ENCODE results near the gene EZR. TPM values are rescaled to one million over a fixed set of nuclear protein-coding genes. Genes with fewer than 3 reads are reported as not detected.
"Not testable (repeated sequence)": the region's sequence is repeated elsewhere in the genome, so short reads cannot be mapped to it uniquely, and the experiment has no call there.

The EZR gene
- total RNA-seq, 1 donor from 2014 or later: 254 TPM

GRCh38 chr6:158841358-158841757 lies 22.2 kb upstream of the EZR start:
- no peaks in the 10 kb centered on the region for H3K36me3 Mint-ChIP-seq (ENCODE audit: low read depth, unreplicated experiment)
- Histone ChIP-seq H3K79me2 (ENCODE audit: insufficient read depth, low read length) (no peaks in the 10 kb centered on the region), H3K4me3 (ENCODE audit: insufficient read depth, low read depth, low read length) (no peak overlapping the region), H3K4me1 (ENCODE audit: insufficient read depth, low read length) (no peaks in the 10 kb centered on the region), H3K4me2 (ENCODE audit: low read length) (no peak overlapping the region), H4K20me1 (ENCODE audit: insufficient read depth, low read length) (no peaks in the 10 kb centered on the region), H2AFZ (ENCODE audit: low read depth, low read length) (no peak overlapping the region), H3K9ac (ENCODE audit: low read length) (no peak overlapping the region), H3K27me3 (ENCODE audit: insufficient read depth, low read length) (no peaks in the 10 kb centered on the region), H3K27ac (ENCODE audit: low read depth, low read length) (no peak overlapping the region), H3K9me3 (ENCODE audit: insufficient read depth, low read depth, low read length) (no peaks in the 10 kb centered on the region), H3K36me3 (ENCODE audit: insufficient read depth, low read length) (no peaks in the 10 kb centered on the region)
- H3K4me1 Mint-ChIP-seq (ENCODE audit: low read depth, unreplicated experiment): peaks cover 7% of the 10 kb centered on the region
- FAIRE-seq (no peak), DNase-seq (ENCODE audit: low read depth) (no peak)
- H3K9me3 Mint-ChIP-seq (ENCODE audit: unreplicated experiment): peaks cover 2% of the 10 kb centered on the region
- H3K4me3 Mint-ChIP-seq (ENCODE audit: unreplicated experiment): no peak overlapping the region
- no peaks in the 10 kb centered on the region for H3K27me3 Mint-ChIP-seq (ENCODE audit: low read depth, unreplicated experiment)
- TF ChIP-seq EZH2 (IDR thresholded peaks at IDR 0.05; ENCODE audit: insufficient read depth, low read length) (no peak), CTCF (IDR thresholded peaks at IDR 0.05; ENCODE audit: insufficient read depth, low read depth, low read length) (no peak)
- H3K27ac Mint-ChIP-seq (ENCODE audit: unreplicated experiment): no peak overlapping the region

- no peaks in the 10 kb centered on the region for H4K20me1 ChIP-seq (ENCODE audit: insufficient read depth, low read length)
- H3K36me3 Mint-ChIP-seq (ENCODE audit: low read depth, unreplicated experiment): no peaks in the 10 kb centered on the region
- no peak overlapping the region for H3K27ac ChIP-seq (ENCODE audit: low read depth, low read length)
- DNase-seq (ENCODE audit: low read depth) (no peak), FAIRE-seq (no peak)
- no peaks in the 10 kb centered on the region for H3K79me2 ChIP-seq (ENCODE audit: insufficient read depth, low read length)
- no peaks in the 10 kb centered on the region for H3K27me3 ChIP-seq (ENCODE audit: insufficient read depth, low read length)
- no peaks in the 10 kb centered on the region for H3K4me1 ChIP-seq (ENCODE audit: insufficient read depth, low read length)
- no peak overlapping the region for H3K9ac ChIP-seq (ENCODE audit: low read length)
- no peak for TF ChIP-seq EZH2 (IDR thresholded peaks at IDR 0.05; ENCODE audit: insufficient read depth, low read length)
- TF ChIP-seq CTCF (IDR thresholded peaks at IDR 0.05; ENCODE audit: insufficient read depth, low read depth, low read length): no peak
- peaks cover 4% of the 10 kb centered on the region for H3K27me3 Mint-ChIP-seq (ENCODE audit: low read depth, unreplicated experiment)
- no peak overlapping the region for H2AFZ ChIP-seq (ENCODE audit: low read depth, low read length)
- H3K36me3 ChIP-seq (ENCODE audit: insufficient read depth, low read length): no peaks in the 10 kb centered on the region
- no peaks in the 10 kb centered on the region for H3K9me3 ChIP-seq (ENCODE audit: insufficient read depth, low read depth, low read length)
- peaks cover 2% of the 10 kb centered on the region for H3K9me3 Mint-ChIP-seq (ENCODE audit: unreplicated experiment)
- no peak overlapping the region for H3K4me3 ChIP-seq (ENCODE audit: insufficient read depth, low read depth, low read length)
- no peak overlapping the region for H3K4me2 ChIP-seq (ENCODE audit: low read length)
- H3K4me1 Mint-ChIP-seq (ENCODE audit: low read depth, unreplicated experiment): peaks cover 7% of the 10 kb centered on the region
- no peak overlapping the region for H3K27ac Mint-ChIP-seq (ENCODE audit: unreplicated experiment)
- no peak overlapping the region for H3K4me3 Mint-ChIP-seq (ENCODE audit: unreplicated experiment)
These were observed 21.3 kb upstream of the EZR start for GRCh38 chr6:158840465-158840864.

DNA sequence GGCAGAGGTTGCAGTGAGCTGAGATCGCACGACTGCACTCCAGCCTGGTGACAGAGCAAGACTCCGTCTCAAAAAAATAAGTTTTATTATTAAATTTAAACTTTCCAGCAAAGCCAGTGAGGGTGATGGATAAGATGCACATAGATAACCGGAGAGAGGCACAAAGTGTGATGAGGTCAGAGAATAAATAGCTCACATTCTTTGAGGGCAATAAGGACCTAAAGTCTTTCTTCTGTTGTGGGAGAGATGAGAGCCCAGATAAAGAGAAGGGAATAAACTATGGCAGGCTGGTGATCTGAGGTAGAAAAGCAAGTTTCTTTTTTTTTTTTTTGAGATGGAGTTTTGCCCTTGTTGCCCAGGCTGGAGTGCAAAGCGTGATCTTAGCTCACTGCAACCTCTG lies 20.6 kb upstream of the EZR start:
- Histone ChIP-seq H3K79me2 (ENCODE audit: insufficient read depth, low read length) (no peaks in the 10 kb centered on the region), H2AFZ (ENCODE audit: low read depth, low read length) (no peak overlapping the region), H4K20me1 (ENCODE audit: insufficient read depth, low read length) (no peaks in the 10 kb centered on the region), H3K36me3 (ENCODE audit: insufficient read depth, low read length) (no peaks in the 10 kb centered on the region), H3K9ac (ENCODE audit: low read length) (no peak overlapping the region), H3K9me3 (ENCODE audit: insufficient read depth, low read depth, low read length) (no peaks in the 10 kb centered on the region), H3K4me2 (ENCODE audit: low read length) (no peak overlapping the region), H3K27ac (ENCODE audit: low read depth, low read length) (no peak overlapping the region), H3K27me3 (ENCODE audit: insufficient read depth, low read length) (no peaks in the 10 kb centered on the region), H3K4me3 (ENCODE audit: insufficient read depth, low read depth, low read length) (no peak overlapping the region), H3K4me1 (ENCODE audit: insufficient read depth, low read length) (no peaks in the 10 kb centered on the region)
- H3K4me3 Mint-ChIP-seq (ENCODE audit: unreplicated experiment): no peak overlapping the region
- TF ChIP-seq EZH2 (IDR thresholded peaks at IDR 0.05; ENCODE audit: insufficient read depth, low read length): no peak
- no peak for TF ChIP-seq CTCF (IDR thresholded peaks at IDR 0.05; ENCODE audit: insufficient read depth, low read depth, low read length)
- DNase-seq (ENCODE audit: low read depth): no peak
- no peaks in the 10 kb centered on the region for H3K36me3 Mint-ChIP-seq (ENCODE audit: low read depth, unreplicated experiment)
- peaks cover 7% of the 10 kb centered on the region for H3K27me3 Mint-ChIP-seq (ENCODE audit: low read depth, unreplicated experiment)
- peaks cover 2% of the 10 kb centered on the region for H3K9me3 Mint-ChIP-seq (ENCODE audit: unreplicated experiment)
- H3K4me1 Mint-ChIP-seq (ENCODE audit: low read depth, unreplicated experiment): peaks cover 7% of the 10 kb centered on the region
- FAIRE-seq: no peak
- no peak overlapping the region for H3K27ac Mint-ChIP-seq (ENCODE audit: unreplicated experiment)

GRCh38 chr6:158838790-158839189 lies 19.6 kb upstream of the EZR start:
- not testable (repeated sequence) for DNase-seq (ENCODE audit: low read depth); H3K9ac ChIP-seq (ENCODE audit: low read length); H3K36me3 ChIP-seq (ENCODE audit: insufficient read depth, low read length); H3K4me3 Mint-ChIP-seq (ENCODE audit: unreplicated experiment); H4K20me1 ChIP-seq (ENCODE audit: insufficient read depth, low read length); H2AFZ ChIP-seq (ENCODE audit: low read depth, low read length); H3K27ac Mint-ChIP-seq (ENCODE audit: unreplicated experiment); H3K27me3 ChIP-seq (ENCODE audit: insufficient read depth, low read length); H3K4me3 ChIP-seq (ENCODE audit: insufficient read depth, low read depth, low read length); H3K4me2 ChIP-seq (ENCODE audit: low read length); H3K9me3 ChIP-seq (ENCODE audit: insufficient read depth, low read depth, low read length); H3K36me3 Mint-ChIP-seq (ENCODE audit: low read depth, unreplicated experiment); H3K79me2 ChIP-seq (ENCODE audit: insufficient read depth, low read length); H3K27ac ChIP-seq (ENCODE audit: low read depth, low read length); H3K9me3 Mint-ChIP-seq (ENCODE audit: unreplicated experiment); FAIRE-seq; H3K4me1 ChIP-seq (ENCODE audit: insufficient read depth, low read length); H3K4me1 Mint-ChIP-seq (ENCODE audit: low read depth, unreplicated experiment)
- peaks cover 10% of the 10 kb centered on the region for H3K27me3 Mint-ChIP-seq (ENCODE audit: low read depth, unreplicated experiment)
